Loucy (cell line): Measurements from ENCODE around the gene MT1A.

Experiments used
- EZH2phosphoT487 ChIP-seq: fragments of 200-600 bp; IDR thresholded peaks from 2 replicates; pipeline ENCODE4 v1.6.1; 2018; ENCODE audit warnings: antibody characterized with exemption, mild to moderate bottlenecking, moderate library complexity, borderline replicate concordance
- TF ChIP-seq, protein P1 (sequence below): fragments of 200-600 bp; sonication (generic); conservative IDR thresholded peaks from 2 replicates; pipeline ENCODE4 v1.5.1; 2014; ENCODE audit warnings: mild to moderate bottlenecking, antibody characterized with exemption, low read length

DNA sequence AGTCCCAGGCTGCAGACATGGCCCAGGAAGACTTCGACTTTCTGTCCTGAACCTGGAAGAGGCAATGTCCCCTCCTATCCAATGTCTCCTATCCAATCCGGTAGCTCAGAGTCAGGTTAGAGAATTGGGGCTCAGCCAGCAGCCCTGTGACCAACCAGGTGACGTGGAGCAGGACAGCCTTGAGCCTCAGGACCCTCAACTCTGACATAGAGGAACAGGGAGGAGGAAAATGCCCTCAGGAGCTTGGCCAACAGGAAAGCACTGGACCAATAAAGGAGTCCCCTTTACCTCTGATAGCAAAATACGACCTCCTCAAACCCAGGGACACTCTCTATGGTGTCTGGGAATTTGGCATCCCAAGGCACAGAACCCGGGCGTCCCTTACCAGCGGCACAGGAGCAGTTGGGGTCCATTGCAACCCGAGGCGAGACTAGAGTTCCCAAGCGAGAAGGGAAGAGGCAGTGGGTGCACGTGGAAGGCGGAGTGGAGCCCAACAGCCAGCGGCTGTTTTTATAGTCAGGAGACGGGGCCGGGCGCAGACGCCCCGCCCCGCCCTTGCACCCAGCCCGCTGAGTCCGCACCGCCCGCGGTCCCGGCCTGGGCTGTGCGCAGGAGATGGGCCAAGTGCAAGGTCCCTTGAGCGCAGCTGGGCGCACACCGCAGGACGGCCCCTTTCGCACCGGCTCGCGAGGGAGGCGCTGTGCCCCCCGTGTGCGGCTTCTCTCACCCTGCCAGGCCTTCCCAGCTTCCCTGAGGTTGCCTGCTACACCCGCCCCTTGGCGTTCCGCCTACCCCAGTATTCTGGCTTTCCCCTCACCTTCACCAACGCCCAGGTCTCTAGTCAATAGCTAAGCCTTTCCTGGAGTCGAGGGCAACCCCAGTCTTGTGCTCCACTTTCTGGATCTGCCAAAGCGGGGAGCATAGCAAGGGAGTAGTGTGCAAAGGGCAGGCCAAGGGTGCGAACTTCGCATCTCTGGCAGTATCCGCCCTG lies 29.4 kb downstream of the MT1A start, which contains the start of gene MT1G:
- TF ChIP-seq, protein P1, sequence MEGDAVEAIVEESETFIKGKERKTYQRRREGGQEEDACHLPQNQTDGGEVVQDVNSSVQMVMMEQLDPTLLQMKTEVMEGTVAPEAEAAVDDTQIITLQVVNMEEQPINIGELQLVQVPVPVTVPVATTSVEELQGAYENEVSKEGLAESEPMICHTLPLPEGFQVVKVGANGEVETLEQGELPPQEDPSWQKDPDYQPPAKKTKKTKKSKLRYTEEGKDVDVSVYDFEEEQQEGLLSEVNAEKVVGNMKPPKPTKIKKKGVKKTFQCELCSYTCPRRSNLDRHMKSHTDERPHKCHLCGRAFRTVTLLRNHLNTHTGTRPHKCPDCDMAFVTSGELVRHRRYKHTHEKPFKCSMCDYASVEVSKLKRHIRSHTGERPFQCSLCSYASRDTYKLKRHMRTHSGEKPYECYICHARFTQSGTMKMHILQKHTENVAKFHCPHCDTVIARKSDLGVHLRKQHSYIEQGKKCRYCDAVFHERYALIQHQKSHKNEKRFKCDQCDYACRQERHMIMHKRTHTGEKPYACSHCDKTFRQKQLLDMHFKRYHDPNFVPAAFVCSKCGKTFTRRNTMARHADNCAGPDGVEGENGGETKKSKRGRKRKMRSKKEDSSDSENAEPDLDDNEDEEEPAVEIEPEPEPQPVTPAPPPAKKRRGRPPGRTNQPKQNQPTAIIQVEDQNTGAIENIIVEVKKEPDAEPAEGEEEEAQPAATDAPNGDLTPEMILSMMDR, result no peak
- TF ChIP-seq EZH2phosphoT487, result no peak
